ENCODE results near the gene EFNA1. TPM values are rescaled to one million over a fixed set of nuclear protein-coding genes. Genes with fewer than 3 reads are reported as not detected.

Gene EFNA1
- total and polyA plus RNA-seq, 2 experiments from 2014 or later = 3.2 to 5.1 TPM

DNA sequence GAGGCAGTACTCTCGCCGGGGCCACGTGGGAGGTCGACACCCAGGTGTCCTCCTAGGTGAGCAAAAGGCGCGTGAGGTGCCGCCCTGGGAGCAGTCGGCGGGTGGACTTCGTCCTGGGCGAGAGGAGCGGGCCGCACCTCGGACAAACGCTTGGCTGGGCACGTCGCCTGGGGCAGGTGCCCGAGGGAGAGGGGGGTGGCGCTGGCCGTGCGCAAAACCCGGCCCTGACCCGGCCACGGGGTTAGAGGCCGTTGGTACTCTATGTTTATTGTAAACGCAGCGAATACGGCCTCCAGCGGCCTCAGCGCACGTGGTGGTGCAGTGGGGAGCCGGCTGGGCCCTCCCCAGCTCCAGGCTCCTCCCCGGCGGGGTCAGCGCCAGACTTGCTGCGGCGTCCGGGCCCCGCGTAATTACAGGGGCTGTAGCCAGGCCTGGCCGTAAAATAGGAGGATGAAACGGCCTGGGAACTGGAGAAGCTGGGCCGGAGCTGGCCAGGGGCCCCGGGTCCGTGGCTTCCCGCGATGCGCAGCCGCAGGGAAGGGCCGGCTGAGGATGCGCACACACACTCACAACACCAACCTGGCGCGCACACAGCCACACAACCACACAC lies 1.6 kb upstream of the EFNA1 start (continued):
- TF ChIP-seq, protein P1, sequence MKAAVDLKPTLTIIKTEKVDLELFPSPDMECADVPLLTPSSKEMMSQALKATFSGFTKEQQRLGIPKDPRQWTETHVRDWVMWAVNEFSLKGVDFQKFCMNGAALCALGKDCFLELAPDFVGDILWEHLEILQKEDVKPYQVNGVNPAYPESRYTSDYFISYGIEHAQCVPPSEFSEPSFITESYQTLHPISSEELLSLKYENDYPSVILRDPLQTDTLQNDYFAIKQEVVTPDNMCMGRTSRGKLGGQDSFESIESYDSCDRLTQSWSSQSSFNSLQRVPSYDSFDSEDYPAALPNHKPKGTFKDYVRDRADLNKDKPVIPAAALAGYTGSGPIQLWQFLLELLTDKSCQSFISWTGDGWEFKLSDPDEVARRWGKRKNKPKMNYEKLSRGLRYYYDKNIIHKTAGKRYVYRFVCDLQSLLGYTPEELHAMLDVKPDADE (IDR thresholded peaks at IDR 0.05) = no peak
- TF ChIP-seq EZH2 (IDR thresholded peaks at IDR 0.05; ENCODE audit: low read depth, unreplicated experiment) = peak; percentile 68
- TF ChIP-seq CREB1 (CRISPR knock-in tag; IDR thresholded peaks at IDR 0.05; ENCODE audit: low read depth) = no peak
- TF ChIP-seq, protein P2, sequence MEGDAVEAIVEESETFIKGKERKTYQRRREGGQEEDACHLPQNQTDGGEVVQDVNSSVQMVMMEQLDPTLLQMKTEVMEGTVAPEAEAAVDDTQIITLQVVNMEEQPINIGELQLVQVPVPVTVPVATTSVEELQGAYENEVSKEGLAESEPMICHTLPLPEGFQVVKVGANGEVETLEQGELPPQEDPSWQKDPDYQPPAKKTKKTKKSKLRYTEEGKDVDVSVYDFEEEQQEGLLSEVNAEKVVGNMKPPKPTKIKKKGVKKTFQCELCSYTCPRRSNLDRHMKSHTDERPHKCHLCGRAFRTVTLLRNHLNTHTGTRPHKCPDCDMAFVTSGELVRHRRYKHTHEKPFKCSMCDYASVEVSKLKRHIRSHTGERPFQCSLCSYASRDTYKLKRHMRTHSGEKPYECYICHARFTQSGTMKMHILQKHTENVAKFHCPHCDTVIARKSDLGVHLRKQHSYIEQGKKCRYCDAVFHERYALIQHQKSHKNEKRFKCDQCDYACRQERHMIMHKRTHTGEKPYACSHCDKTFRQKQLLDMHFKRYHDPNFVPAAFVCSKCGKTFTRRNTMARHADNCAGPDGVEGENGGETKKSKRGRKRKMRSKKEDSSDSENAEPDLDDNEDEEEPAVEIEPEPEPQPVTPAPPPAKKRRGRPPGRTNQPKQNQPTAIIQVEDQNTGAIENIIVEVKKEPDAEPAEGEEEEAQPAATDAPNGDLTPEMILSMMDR (conservative IDR thresholded peaks at IDR 0.05; ENCODE audit: low read depth in 2 of 2) = no peak
- TF ChIP-seq, protein P3, sequence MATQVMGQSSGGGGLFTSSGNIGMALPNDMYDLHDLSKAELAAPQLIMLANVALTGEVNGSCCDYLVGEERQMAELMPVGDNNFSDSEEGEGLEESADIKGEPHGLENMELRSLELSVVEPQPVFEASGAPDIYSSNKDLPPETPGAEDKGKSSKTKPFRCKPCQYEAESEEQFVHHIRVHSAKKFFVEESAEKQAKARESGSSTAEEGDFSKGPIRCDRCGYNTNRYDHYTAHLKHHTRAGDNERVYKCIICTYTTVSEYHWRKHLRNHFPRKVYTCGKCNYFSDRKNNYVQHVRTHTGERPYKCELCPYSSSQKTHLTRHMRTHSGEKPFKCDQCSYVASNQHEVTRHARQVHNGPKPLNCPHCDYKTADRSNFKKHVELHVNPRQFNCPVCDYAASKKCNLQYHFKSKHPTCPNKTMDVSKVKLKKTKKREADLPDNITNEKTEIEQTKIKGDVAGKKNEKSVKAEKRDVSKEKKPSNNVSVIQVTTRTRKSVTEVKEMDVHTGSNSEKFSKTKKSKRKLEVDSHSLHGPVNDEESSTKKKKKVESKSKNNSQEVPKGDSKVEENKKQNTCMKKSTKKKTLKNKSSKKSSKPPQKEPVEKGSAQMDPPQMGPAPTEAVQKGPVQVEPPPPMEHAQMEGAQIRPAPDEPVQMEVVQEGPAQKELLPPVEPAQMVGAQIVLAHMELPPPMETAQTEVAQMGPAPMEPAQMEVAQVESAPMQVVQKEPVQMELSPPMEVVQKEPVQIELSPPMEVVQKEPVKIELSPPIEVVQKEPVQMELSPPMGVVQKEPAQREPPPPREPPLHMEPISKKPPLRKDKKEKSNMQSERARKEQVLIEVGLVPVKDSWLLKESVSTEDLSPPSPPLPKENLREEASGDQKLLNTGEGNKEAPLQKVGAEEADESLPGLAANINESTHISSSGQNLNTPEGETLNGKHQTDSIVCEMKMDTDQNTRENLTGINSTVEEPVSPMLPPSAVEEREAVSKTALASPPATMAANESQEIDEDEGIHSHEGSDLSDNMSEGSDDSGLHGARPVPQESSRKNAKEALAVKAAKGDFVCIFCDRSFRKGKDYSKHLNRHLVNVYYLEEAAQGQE (IDR thresholded peaks at IDR 0.05; ENCODE audit: unreplicated experiment) = no peak

DNA sequence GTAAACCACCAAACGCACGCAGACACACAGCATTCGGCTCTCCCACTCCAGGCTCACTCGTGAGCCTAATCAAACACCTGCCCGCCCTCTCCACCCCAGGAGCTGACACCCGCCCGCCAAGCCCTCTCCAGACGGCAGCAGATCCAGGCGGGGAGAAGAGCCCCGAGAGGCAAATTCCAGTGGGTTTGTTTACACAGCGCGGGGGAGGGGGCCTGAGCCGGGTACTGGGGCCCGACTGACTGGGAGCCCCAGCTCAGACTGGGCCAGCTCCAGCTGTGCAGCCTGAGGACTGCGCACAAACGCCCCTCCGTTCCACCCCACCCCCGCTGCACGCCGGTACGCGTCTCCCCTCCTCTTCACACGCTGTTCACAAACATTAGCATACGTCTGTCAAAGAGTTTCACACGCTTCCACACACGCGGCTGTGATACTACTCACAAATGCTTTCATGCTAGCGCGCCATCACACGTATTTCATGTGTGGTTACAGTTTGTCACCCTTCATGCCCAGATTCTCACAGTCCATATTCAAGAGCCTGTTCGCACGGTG lies 1.0 kb upstream of the EFNA1 start:
- Mint-ChIP-seq H3K4me3 (peak overlapping the region; percentile 80), H3K27me3 (ENCODE audit: insufficient read depth, low read depth, poor library complexity) (peaks cover 73% of the 10 kb centered on the region), H3K36me3 (ENCODE audit: low read depth) (peaks cover 4% of the 10 kb centered on the region; the same call in 2 of the 3 replicates), H3K4me1 (peaks cover 61% of the 10 kb centered on the region), H3K27ac (no peak overlapping the region), H3K9me3 (no peaks in the 10 kb centered on the region)
- DNase-seq (ENCODE audit: low spot score) (peak; percentile 83), ATAC-seq (peak; percentile 41)
- Histone ChIP-seq H3K79me2 (replicated peaks; ENCODE audit: insufficient read depth) (no peaks in the 10 kb centered on the region), H3K9me2 (ENCODE audit: insufficient read depth) (no peaks in the 10 kb centered on the region), H3F3A (replicated peaks; ENCODE audit: low read depth) (peaks cover 13% of the 10 kb centered on the region), H4K20me1 (replicated peaks; ENCODE audit: insufficient read depth) (no peaks in the 10 kb centered on the region), H3K36me3 (ENCODE audit: insufficient read depth) (no peaks in the 10 kb centered on the region), H3K27ac (ENCODE audit: low read depth) (no peak overlapping the region), H3K27me3 (ENCODE audit: insufficient read depth) (peaks cover 88% of the 10 kb centered on the region), H3K4me2 (peak overlapping the region; percentile 95), H3K4me3 (peak overlapping the region; percentile 72), H2AFZ (peak overlapping the region; percentile 94), H3K4me1 (ENCODE audit: insufficient read depth) (peaks cover 53% of the 10 kb centered on the region)
- no peak for TF ChIP-seq ZNF462 (CRISPR knock-in tag; IDR thresholded peaks at IDR 0.05)
- TF ChIP-seq, protein P2 (conservative IDR thresholded peaks at IDR 0.05; ENCODE audit: low read depth in 2 of 2) = no peak
- TF ChIP-seq CREB1 (CRISPR knock-in tag; IDR thresholded peaks at IDR 0.05; ENCODE audit: low read depth) = no peak

All from GM23338 (cell line).